SKM-1 treated with dmso at 0.1 percent for 144 hours (cell line): ENCODE results near the gene NRG3.

Experiments used
- DNase-seq: peaks from one replicate; lab custom pipeline; 2025; ENCODE audit not compliant: unreplicated experiment; lab: John Stamatoyannopoulos, UW

NRG3 gene

GRCh38 chr10:82554381-82554780 is 679.4 kb downstream of the NRG3 start:
- DNase-seq: no peak

GRCh38 chr10:82558014-82558607 is 683.1 kb downstream of the NRG3 start:
- DNase-seq: peak; percentile 62

GRCh38 chr10:82564353-82565196 is 689.6 kb downstream of the NRG3 start:
- no peak for DNase-seq

GRCh38 chr10:82565197-82565575 is 690.2 kb downstream of the NRG3 start:
- no peak for DNase-seq

- DNase-seq: no peak
Observed at GRCh38 chr10:82572744-82573143, 697.8 kb downstream of the NRG3 start.

- no peak for DNase-seq
Observed at GRCh38 chr10:82574081-82574480, 699.1 kb downstream of the NRG3 start.

- DNase-seq: no peak
Observed at GRCh38 chr10:82575318-82575717, 700.3 kb downstream of the NRG3 start.

- DNase-seq: no peak
Observed at GRCh38 chr10:82576093-82576492, 701.1 kb downstream of the NRG3 start.

- no peak for DNase-seq
Observed at GRCh38 chr10:82581940-82582339, 706.9 kb downstream of the NRG3 start.

GRCh38 chr10:82591421-82591820 is 716.4 kb downstream of the NRG3 start:
- DNase-seq: no peak

- DNase-seq: no peak
Observed at GRCh38 chr10:82597840-82598239, 722.8 kb downstream of the NRG3 start.

GRCh38 chr10:82609845-82610244 is 734.9 kb downstream of the NRG3 start:
- DNase-seq: no peak

GRCh38 chr10:82618007-82618406 is 743.0 kb downstream of the NRG3 start:
- peak; percentile 10 for DNase-seq

GRCh38 chr10:82621680-82622079 is 746.7 kb downstream of the NRG3 start:
- no peak for DNase-seq

- DNase-seq: no peak
Observed at GRCh38 chr10:82622479-82622878, 747.5 kb downstream of the NRG3 start.

GRCh38 chr10:82625512-82626189 is 750.7 kb downstream of the NRG3 start:
- no peak for DNase-seq

- DNase-seq: no peak
Observed at GRCh38 chr10:82628373-82628772, 753.4 kb downstream of the NRG3 start.

- DNase-seq: no peak
Observed at GRCh38 chr10:82643076-82643475, 768.1 kb downstream of the NRG3 start.

GRCh38 chr10:82643601-82644000 is 768.6 kb downstream of the NRG3 start:
- DNase-seq: no peak

GRCh38 chr10:82645221-82645620 is 770.2 kb downstream of the NRG3 start:
- no peak for DNase-seq

- DNase-seq: no peak
Observed at GRCh38 chr10:82653244-82654155, 778.5 kb downstream of the NRG3 start.
